Uterine smooth muscle cell (primary cell): ENCODE measurements around the gene PCDHGB2. TPM values are rescaled to one million over a fixed set of nuclear protein-coding genes. Genes with fewer than 3 reads are reported as not detected.

Experiments
- total RNA-seq: library from RNA; depleted of rRNA; stranded (reverse); fragments of >200 nt; gene quantifications from 2 replicates; pipeline ENCODE4 v1.2.3, GENCODE V29; 2014

The PCDHGB2 gene
- total RNA-seq, 1 donor from 2014 or later: 1.7 TPM

GRCh38 chr5:141397756-141398551 lies 38.2 kb downstream of the PCDHGB2 start, which contains the start of gene PCDHGB5:
TSS of gene PCDHGB5 (plus strand) at chr5:141397947. CDS start at chr5:141398128, 181 bp downstream.

GRCh38 chr5:141402553-141403243 lies 42.9 kb downstream of the PCDHGB2 start, which contains the start of gene PCDHGA9:
TSS of gene PCDHGA9 (plus strand) at chr5:141402778. CDS start at chr5:141402953, 175 bp downstream.

GRCh38 chr5:141407790-141408505 lies 48.2 kb downstream of the PCDHGB2 start, which contains the start of gene PCDHGB6:
TSS of gene PCDHGB6 (plus strand) at chr5:141408021. CDS start at chr5:141408203, 182 bp downstream.

Other genes with a start within 250 kb of the PCDHGB2 start
- under 0.01 and 0.12 TPM in 2 replicates for gene PCDHB4, start 238.2 kb upstream of the PCDHGB2 start, total RNA-seq
- gene PCDHB5, start 224.8 kb upstream of the PCDHGB2 start, total RNA-seq: 0.22 and 0.50 TPM in 2 replicates
- under 0.01 TPM in 2 replicates for gene PCDHB6, start 209.9 kb upstream of the PCDHGB2 start, total RNA-seq
- gene PCDHB7, start 187.3 kb upstream of the PCDHGB2 start, total RNA-seq: 0.11 and 0.12 TPM in 2 replicates
- 0.11 and 0.25 TPM in 2 replicates for gene PCDHB8, start 182.2 kb upstream of the PCDHGB2 start, total RNA-seq
- gene PCDHB16, start 177.6 kb upstream of the PCDHGB2 start, total RNA-seq: 0.12 and 0.33 TPM in 2 replicates
- under 0.01 TPM in 2 replicates for gene PCDHB9, start 172.8 kb upstream of the PCDHGB2 start, total RNA-seq
- 0.11 and 0.12 TPM in 2 replicates for gene PCDHB10, start 167.6 kb upstream of the PCDHGB2 start, total RNA-seq
- under 0.01 TPM in 1 of 2 replicates, not detected in the other for gene PCDHB11, start 160.4 kb upstream of the PCDHGB2 start, total RNA-seq
- under 0.01 and 0.12 TPM in 2 replicates for gene PCDHB12, start 151.3 kb upstream of the PCDHGB2 start, total RNA-seq
- under 0.01 and 0.12 TPM in 2 replicates for gene PCDHB13, start 146.1 kb upstream of the PCDHGB2 start, total RNA-seq
- 0.11 and 0.12 TPM in 2 replicates for gene PCDHB14, start 136.7 kb upstream of the PCDHGB2 start, total RNA-seq
- under 0.01 and 0.37 TPM in 2 replicates for gene PCDHB15, start 114.6 kb upstream of the PCDHGB2 start, total RNA-seq
- 0.50 and 0.66 TPM in 2 replicates for gene SLC25A2, start 55.9 kb upstream of the PCDHGB2 start, total RNA-seq
- 86.1 and 88.3 TPM in 2 replicates for gene TAF7, start 39.2 kb upstream of the PCDHGB2 start, total RNA-seq
- gene PCDHGA1, start 29.5 kb upstream of the PCDHGB2 start, total RNA-seq: 0.22 and 0.62 TPM in 2 replicates
- gene PCDHGA2, start 21.2 kb upstream of the PCDHGB2 start, total RNA-seq: 0.89 and 2.2 TPM in 2 replicates
- gene PCDHGA3, start 16.2 kb upstream of the PCDHGB2 start, total RNA-seq: 0.22 and 0.87 TPM in 2 replicates
- gene PCDHGB1, start 9.9 kb upstream of the PCDHGB2 start, total RNA-seq: 0.44 and 1.2 TPM in 2 replicates
- gene PCDHGA4, start 5.0 kb upstream of the PCDHGB2 start, total RNA-seq: 2.2 and 5.2 TPM in 2 replicates
- gene PCDHGA5, start 4.2 kb downstream of the PCDHGB2 start, total RNA-seq: 0.55 and 0.87 TPM in 2 replicates
- 2.3 and 4.2 TPM in 2 replicates for gene PCDHGB3, start 10.2 kb downstream of the PCDHGB2 start, total RNA-seq
- gene PCDHGA6, start 13.9 kb downstream of the PCDHGB2 start, total RNA-seq: 1.7 and 3.2 TPM in 2 replicates
- 1.3 and 4.0 TPM in 2 replicates for gene PCDHGA7, start 22.7 kb downstream of the PCDHGB2 start, total RNA-seq
- 11.3 and 20.9 TPM in 2 replicates for gene PCDHGB4, start 27.7 kb downstream of the PCDHGB2 start, total RNA-seq
- gene PCDHGA8, start 32.6 kb downstream of the PCDHGB2 start, total RNA-seq: 1.1 and 2.4 TPM in 2 replicates
- 16.2 and 25.0 TPM in 2 replicates for gene PCDHGB5, start 38.0 kb downstream of the PCDHGB2 start, total RNA-seq
- 4.0 and 4.2 TPM in 2 replicates for gene PCDHGA9, start 42.8 kb downstream of the PCDHGB2 start, total RNA-seq
- gene PCDHGB6, start 48.0 kb downstream of the PCDHGB2 start, total RNA-seq: 2.4 and 2.9 TPM in 2 replicates
- gene PCDHGA10, start 53.0 kb downstream of the PCDHGB2 start, total RNA-seq: 4.9 and 5.2 TPM in 2 replicates
- gene PCDHGB7, start 57.7 kb downstream of the PCDHGB2 start, total RNA-seq: 6.0 and 7.4 TPM in 2 replicates
- 11.7 and 13.6 TPM in 2 replicates for gene PCDHGA11, start 61.1 kb downstream of the PCDHGB2 start, total RNA-seq
- 15.5 and 21.5 TPM in 2 replicates for gene PCDHGA12, start 70.5 kb downstream of the PCDHGB2 start, total RNA-seq
- gene PCDHGC3, start 116.0 kb downstream of the PCDHGB2 start, total RNA-seq: 39.6 and 44.7 TPM in 2 replicates
- 2.2 and 2.4 TPM in 2 replicates for gene PCDHGC4, start 125.0 kb downstream of the PCDHGB2 start, total RNA-seq
- 2.3 and 2.9 TPM in 2 replicates for gene PCDHGC5, start 129.1 kb downstream of the PCDHGB2 start, total RNA-seq